K562 (cell line): ENCODE results near the gene CARD8. TPM values are rescaled to one million over a fixed set of nuclear protein-coding genes. Genes with fewer than 3 reads are reported as not detected.
A peak's percentile ranks its signal among the peaks of the same experiment; 100 is the strongest.

Source experiments
- DMBX1 ChIP-seq: fragments of 250-450 bp; sonication (Bioruptor Pico); IDR thresholded peaks from 2 replicates; pipeline ENCODE4 v1.8.0; 2022; ENCODE audit warnings: inconsistent platforms, mild to moderate bottlenecking, moderate library complexity, borderline replicate concordance
- EGR1 ChIP-seq: fragments of 450-650 bp; conservative IDR thresholded peaks from 2 replicates; pipeline ENCODE4 v1.6.1; 2017; ENCODE audit warnings: mild to moderate bottlenecking
- GATA2 ChIP-seq: sonication (generic); formaldehyde crosslinking; IDR thresholded peaks from 2 replicates; pipeline ENCODE4 v1.4.0; 2020; ENCODE audit warnings: mild to moderate bottlenecking, missing genetic modification reagents
- HLTF ChIP-seq: fragments of 450-650 bp; IDR thresholded peaks from 2 replicates; pipeline ENCODE4 v1.6.1; 2016
- KDM4B ChIP-seq, 2 experiments: fragments of 450-650 bp in 1 of 2; sonication (generic) in 1 of 2; IDR thresholded peaks; 2 replicates each; pipeline ENCODE4 v1.6.1; 2016 to 2017; ENCODE audit warnings: borderline replicate concordance in 2 of 2, antibody characterized with exemption in 1 of 2, low read depth in 1 of 2, mild to moderate bottlenecking in 1 of 2
- MTF1 ChIP-seq: fragments of 250-450 bp; sonication (Bioruptor Pico); IDR thresholded peaks from 2 replicates; pipeline ENCODE4 v1.9.0; 2021; ENCODE audit warnings: moderate library complexity, mild to moderate bottlenecking, inconsistent platforms, borderline replicate concordance
- PML ChIP-seq: IDR thresholded peaks from 2 replicates; pipeline ENCODE4 v1.6.1; 2012; ENCODE audit warnings: low read length, inconsistent platforms
- POLR2G ChIP-seq: fragments of 200-400 bp; formaldehyde crosslinking; IDR thresholded peaks from 2 replicates; pipeline ENCODE4 v1.6.1; 2017; ENCODE audit warnings: low read depth, mild to moderate bottlenecking, antibody characterized with exemption, low read length, moderate library complexity
- RBM15 ChIP-seq: fragments of 200-400 bp; formaldehyde crosslinking; IDR thresholded peaks from 2 replicates; pipeline ENCODE4 v1.6.1; 2018; ENCODE audit warnings: mild to moderate bottlenecking, low read length, moderate library complexity; ENCODE audit not compliant: insufficient read depth
- RBM25 ChIP-seq: fragments of 200-400 bp; formaldehyde crosslinking; IDR thresholded peaks from 2 replicates; pipeline ENCODE4 v1.6.1; 2018; ENCODE audit warnings: low read length, low read depth, moderate library complexity; ENCODE audit not compliant: severe bottlenecking
- SMAD3 ChIP-seq: fragments of 450-650 bp; formaldehyde crosslinking; conservative IDR thresholded peaks from 2 replicates; pipeline ENCODE4 v1.4.0; 2020; ENCODE audit warnings: mild to moderate bottlenecking
- SMC3 ChIP-seq: conservative IDR thresholded peaks from 2 replicates; pipeline ENCODE4 v1.6.1; 2011; ENCODE audit warnings: low read depth, low read length, improper control_type of control experiment; ENCODE audit not compliant: insufficient read depth
- U2AF2 ChIP-seq: fragments of 200-400 bp; formaldehyde crosslinking; optimal IDR thresholded peaks from 2 replicates; pipeline ENCODE3; 2017; ENCODE audit warnings: low read depth, mild to moderate bottlenecking, low read length
- YBX1 ChIP-seq: fragments of 450-650 bp; IDR thresholded peaks from 2 replicates; pipeline ENCODE4 v1.7.1; 2016; ENCODE audit warnings: mild to moderate bottlenecking
- polyA plus RNA-seq, 8 experiments: library from polyadenylated mRNA; depleted of rRNA in 4 of 8; stranded (reverse) in 5 of 8; unstranded in 3 of 8; fragments of >200 nt; fragmentation: Nextera tagmentation in 2 of 8; fragmentation: Illumina TruSeq in 1 of 8; extraction: Ambion mirVana in 2 of 8; extraction: Trizol in 1 of 8; gene quantifications; 2 replicates each; pipeline versions ENCODE4 v1.2.1 to v1.2.3, GENCODE V29; 2011 to 2014; ENCODE audit warnings: inconsistent platforms in 1 of 8, missing spikeins in 1 of 8
- total RNA-seq, 7 experiments: library from RNA; depleted of rRNA in 6 of 7; stranded (reverse); fragments of >200 nt in 6 of 7; fragmentation: Illumina TruSeq in 2 of 7; extraction: Trizol in 2 of 7; gene quantifications; 2 replicates each; pipeline versions ENCODE4 v1.2.1 to v1.2.3, GENCODE V29; 2011 to 2021; ENCODE audit warnings: low replicate concordance in 1 of 7
- TF ChIP-seq, protein P1 (sequence below): sonication (generic); formaldehyde crosslinking; IDR thresholded peaks from 2 replicates; pipeline ENCODE4 v1.8.1; 2023; ENCODE audit warnings: mild to moderate bottlenecking, missing genetic modification reagents, moderate library complexity
- TF ChIP-seq, protein P2 (sequence below): fragments of 250-450 bp; sonication (Bioruptor Pico); IDR thresholded peaks from 2 replicates; pipeline ENCODE4 v1.5.1; 2021; ENCODE audit warnings: mild to moderate bottlenecking
- TF ChIP-seq, protein P3 (sequence below): fragments of 450-650 bp; IDR thresholded peaks from 2 replicates; pipeline ENCODE4 v1.6.1; 2018; ENCODE audit not compliant: partially characterized antibody
- TF ChIP-seq, protein P4 (sequence below): sonication (generic); formaldehyde crosslinking; IDR thresholded peaks from 2 replicates; pipeline ENCODE4 v1.8.1; 2023; ENCODE audit warnings: mild to moderate bottlenecking, missing genetic modification reagents

The CARD8 gene
- total and polyA plus RNA-seq, 9 of the 15 experiments (the other 6 are each of a cell fraction or from before 2014, with no cell fraction given): 11.5 to 26.4 (median 20.8) TPM

DNA sequence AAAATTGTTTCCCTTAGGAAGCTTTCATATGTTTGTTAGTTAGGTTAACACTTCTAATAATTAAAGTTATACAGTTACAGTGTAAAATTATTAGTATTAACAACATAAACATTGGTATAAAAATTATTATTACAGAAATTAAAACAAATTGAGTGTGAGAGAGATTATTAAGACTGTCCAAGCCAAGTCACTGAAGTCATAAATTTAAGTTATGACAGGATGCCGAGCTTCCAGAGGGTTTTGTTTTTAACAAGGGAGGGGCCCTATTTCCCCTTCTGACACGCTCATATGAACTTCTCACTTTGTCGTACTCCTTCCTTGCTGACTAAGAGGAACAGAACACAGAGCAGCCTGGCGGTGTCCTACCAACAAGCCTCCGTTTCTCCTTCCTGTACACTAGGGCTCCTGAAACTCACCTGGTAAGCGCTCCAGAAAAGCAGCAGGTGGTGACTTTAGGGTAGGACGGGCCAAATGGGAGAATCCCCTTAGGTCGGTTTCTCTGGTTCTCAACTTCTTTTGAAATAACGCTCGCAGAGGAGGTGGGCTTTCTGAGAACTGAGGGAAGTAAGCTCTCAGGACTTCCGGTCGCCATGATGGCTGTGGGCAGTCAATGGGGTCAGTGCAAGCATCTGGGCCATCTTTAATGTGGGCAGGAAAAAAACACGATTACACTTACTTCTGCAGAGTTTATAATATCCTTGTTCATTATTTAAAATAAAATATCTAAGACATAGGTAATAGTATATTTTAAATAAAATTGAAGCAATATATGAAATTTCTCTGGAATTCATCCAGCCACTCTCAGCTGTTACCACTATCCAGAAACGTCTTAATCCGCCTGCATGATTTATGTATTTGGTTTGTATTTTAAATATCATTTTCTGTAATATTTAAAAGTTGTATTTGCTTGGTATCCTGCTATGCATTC, at the start of gene CARD8 (continued):
- TF ChIP-seq, protein P1, sequence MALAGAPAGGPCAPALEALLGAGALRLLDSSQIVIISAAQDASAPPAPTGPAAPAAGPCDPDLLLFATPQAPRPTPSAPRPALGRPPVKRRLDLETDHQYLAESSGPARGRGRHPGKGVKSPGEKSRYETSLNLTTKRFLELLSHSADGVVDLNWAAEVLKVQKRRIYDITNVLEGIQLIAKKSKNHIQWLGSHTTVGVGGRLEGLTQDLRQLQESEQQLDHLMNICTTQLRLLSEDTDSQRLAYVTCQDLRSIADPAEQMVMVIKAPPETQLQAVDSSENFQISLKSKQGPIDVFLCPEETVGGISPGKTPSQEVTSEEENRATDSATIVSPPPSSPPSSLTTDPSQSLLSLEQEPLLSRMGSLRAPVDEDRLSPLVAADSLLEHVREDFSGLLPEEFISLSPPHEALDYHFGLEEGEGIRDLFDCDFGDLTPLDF (CRISPR knock-in tag): no peak
- TF ChIP-seq, protein P2, sequence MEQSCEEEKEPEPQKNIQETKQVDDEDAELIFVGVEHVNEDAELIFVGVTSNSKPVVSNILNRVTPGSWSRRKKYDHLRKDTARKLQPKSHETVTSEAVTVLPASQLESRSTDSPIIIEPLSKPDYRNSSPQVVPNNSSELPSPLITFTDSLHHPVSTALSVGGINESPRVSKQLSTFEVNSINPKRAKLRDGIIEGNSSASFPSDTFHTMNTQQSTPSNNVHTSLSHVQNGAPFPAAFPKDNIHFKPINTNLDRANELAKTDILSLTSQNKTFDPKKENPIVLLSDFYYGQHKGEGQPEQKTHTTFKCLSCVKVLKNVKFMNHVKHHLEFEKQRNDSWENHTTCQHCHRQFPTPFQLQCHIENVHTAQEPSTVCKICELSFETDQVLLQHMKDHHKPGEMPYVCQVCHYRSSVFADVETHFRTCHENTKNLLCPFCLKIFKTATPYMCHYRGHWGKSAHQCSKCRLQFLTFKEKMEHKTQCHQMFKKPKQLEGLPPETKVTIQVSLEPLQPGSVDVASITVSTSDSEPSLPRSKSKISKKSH (CRISPR knock-in tag): no peak
- TF ChIP-seq, protein P3, sequence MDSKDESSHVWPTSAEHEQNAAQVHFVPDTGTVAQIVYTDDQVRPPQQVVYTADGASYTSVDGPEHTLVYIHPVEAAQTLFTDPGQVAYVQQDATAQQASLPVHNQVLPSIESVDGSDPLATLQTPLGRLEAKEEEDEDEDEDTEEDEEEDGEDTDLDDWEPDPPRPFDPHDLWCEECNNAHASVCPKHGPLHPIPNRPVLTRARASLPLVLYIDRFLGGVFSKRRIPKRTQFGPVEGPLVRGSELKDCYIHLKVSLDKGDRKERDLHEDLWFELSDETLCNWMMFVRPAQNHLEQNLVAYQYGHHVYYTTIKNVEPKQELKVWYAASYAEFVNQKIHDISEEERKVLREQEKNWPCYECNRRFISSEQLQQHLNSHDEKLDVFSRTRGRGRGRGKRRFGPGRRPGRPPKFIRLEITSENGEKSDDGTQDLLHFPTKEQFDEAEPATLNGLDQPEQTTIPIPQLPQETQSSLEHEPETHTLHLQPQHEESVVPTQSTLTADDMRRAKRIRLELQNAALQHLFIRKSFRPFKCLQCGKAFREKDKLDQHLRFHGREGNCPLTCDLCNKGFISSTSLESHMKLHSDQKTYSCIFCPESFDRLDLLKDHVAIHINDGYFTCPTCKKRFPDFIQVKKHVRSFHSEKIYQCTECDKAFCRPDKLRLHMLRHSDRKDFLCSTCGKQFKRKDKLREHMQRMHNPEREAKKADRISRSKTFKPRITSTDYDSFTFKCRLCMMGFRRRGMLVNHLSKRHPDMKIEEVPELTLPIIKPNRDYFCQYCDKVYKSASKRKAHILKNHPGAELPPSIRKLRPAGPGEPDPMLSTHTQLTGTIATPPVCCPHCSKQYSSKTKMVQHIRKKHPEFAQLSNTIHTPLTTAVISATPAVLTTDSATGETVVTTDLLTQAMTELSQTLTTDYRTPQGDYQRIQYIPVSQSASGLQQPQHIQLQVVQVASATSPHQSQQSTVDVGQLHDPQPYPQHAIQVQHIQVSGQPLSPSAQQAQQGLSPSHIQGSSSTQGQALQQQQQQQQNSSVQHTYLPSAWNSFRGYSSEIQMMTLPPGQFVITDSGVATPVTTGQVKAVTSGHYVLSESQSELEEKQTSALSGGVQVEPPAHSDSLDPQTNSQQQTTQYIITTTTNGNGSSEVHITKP: peak; percentile 19
- TF ChIP-seq, protein P4, sequence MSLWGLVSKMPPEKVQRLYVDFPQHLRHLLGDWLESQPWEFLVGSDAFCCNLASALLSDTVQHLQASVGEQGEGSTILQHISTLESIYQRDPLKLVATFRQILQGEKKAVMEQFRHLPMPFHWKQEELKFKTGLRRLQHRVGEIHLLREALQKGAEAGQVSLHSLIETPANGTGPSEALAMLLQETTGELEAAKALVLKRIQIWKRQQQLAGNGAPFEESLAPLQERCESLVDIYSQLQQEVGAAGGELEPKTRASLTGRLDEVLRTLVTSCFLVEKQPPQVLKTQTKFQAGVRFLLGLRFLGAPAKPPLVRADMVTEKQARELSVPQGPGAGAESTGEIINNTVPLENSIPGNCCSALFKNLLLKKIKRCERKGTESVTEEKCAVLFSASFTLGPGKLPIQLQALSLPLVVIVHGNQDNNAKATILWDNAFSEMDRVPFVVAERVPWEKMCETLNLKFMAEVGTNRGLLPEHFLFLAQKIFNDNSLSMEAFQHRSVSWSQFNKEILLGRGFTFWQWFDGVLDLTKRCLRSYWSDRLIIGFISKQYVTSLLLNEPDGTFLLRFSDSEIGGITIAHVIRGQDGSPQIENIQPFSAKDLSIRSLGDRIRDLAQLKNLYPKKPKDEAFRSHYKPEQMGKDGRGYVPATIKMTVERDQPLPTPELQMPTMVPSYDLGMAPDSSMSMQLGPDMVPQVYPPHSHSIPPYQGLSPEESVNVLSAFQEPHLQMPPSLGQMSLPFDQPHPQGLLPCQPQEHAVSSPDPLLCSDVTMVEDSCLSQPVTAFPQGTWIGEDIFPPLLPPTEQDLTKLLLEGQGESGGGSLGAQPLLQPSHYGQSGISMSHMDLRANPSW (CRISPR knock-in tag): no peak
- no peak for TF ChIP-seq U2AF2
- TF ChIP-seq PML: peak; percentile 72
- TF ChIP-seq SMAD3 (CRISPR knock-in tag): no peak
- no peak for TF ChIP-seq EGR1
- TF ChIP-seq HLTF: no peak
- TF ChIP-seq YBX1: no peak
- TF ChIP-seq KDM4B (IDR thresholded peaks at IDR 0.05; ENCODE audit: borderline replicate concordance in 2 of 2, low read depth in 1 of 2): peak in 1 of 2 experiments; percentile 84; a peak in 1 of 4 replicates
- TF ChIP-seq MTF1 (CRISPR knock-in tag): no peak
- no peak for TF ChIP-seq GATA2 (CRISPR knock-in tag)
- TF ChIP-seq RBM25: no peak
- TF ChIP-seq SMC3: no peak
- peak; percentile 75 for TF ChIP-seq POLR2G
- peak; percentile 28; the same call in 1 of the 2 replicates for TF ChIP-seq DMBX1 (CRISPR knock-in tag)
- no peak for TF ChIP-seq RBM15
